NCI-H524 (cell line): Measurements from ENCODE around the gene HYAL3.
"Not testable (repeated sequence)": the region's sequence is repeated elsewhere in the genome, so short reads cannot be mapped to it uniquely, and the experiment has no call there.

Source experiments
- DNase-seq, 2 experiments: peaks; one replicate each; lab custom pipeline; 2025; lab: John Stamatoyannopoulos, UW

HYAL3 gene

DNA sequence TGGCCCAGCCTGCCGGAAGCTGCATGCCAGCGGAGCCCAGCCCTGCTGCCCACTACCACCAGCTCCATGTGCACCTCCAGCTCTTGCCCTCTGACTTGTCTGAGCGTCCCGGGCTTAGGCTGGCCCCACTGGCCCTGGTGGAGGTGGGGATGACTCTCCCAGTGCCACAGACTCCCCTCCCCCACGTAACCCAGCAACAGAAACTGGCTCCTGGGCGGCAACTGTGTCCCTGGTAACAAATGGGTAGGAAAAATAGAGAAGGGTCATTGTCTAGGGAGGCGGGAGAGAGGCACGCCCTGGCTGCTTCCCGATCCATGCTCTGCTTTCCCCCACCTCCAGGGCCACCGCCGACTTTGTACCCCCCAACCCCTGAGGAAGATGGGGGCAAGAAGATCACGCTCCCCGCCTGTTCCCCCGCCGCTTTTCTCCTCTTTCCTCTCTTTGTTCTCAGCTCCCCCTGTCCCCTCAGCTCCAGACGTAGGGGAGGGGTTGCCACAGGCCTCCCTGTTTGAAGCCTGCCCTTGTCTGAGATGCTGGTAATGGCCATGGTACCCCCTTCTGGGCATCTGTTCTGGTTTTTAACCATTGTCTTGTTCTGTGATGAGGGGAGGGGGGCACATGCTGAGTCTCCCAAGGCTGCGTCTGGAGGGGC lies 41.0 kb downstream of the HYAL3 start:
- DNase-seq = no peak

DNA sequence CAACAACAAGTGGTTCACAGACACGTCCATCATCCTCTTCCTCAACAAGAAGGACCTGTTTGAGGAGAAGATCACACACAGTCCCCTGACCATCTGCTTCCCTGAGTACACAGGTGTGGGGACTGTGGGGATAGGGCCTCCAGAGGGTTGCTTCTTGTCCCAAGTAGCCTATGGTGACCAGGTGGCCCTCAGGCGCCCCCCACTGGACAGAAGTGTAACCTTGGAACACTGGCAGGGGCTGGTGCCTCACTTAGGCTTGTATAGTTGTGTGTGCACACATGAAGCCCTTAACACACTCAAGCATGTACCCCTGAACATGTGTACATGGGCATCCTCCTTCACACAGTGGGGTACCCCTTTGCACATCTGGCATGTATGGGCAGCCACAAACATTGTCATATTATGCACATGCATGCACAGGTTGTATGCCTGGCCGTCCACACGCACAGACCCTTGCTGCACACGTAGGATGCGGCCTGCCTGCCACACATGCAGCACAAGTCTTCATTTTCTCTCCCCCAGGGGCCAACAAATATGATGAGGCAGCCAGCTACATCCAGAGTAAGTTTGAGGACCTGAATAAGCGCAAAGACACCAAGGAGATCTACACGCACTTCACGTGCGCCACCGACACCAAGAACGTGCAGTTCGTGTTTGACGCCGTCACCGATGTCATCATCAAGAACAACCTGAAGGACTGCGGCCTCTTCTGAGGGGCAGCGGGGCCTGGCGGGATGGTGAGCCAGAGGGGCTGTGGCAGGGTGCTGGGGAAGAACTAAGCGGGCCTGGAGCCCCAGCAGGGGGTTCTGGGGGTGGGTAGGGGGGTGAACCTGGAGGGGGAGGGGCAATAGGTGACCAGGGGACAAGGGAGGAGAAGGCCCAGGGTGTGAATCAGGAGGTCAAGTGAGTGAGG lies 42.0 kb downstream of the HYAL3 start:
- peak; percentile 39 to 64 for DNase-seq

DNA sequence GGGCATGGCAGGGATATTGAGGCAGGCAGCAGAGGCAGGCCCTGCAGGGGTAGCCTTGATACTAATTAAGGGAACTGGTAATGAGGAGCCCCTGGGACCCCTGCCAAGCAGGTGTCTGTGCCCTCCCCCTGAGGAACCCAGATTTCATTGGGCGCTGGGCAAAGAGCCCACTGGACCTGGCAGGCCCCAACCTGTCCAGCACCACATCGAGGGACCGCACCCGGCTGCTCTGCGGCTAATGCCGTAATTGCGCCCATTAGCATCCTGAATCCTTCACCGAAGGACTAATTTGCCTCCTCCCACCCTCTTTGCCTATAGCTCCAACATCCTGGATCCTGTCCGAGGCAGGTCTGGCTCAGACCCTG lies 44.0 kb downstream of the HYAL3 start:
- DNase-seq = no peak

DNA sequence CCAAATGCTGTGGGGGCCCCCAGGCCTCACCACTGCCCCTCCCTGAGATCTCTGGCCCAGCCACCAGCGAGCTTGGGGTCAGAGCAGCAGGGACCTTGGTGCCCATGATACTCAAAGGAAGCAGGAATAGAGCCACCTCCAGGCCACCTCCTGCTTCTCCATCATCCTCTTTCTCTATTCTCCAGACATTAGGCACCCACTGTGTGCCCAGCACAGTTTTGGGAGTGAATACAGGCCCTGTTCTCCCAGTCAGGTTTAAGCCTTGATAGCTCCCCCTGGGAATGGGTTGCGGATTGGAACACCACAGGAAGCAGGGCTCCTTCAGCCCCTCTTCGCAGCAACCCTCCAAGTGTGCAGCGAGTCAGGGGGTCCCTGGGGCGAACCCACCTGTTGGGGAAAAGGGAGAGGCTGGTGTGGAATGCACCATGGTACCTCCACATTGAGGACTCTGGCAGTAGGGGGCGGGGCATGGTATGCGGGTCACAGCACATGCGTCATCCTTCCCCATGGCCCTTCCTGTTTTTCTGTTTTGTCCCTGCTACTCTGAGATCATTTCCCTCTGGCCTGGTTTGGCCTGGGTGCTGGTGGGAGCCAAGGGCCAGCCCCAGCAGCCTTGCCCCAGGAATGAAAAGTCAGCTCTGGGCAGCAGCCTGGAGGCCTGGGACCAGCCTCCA lies 44.5 kb downstream of the HYAL3 start:
- no peak for DNase-seq

DNA sequence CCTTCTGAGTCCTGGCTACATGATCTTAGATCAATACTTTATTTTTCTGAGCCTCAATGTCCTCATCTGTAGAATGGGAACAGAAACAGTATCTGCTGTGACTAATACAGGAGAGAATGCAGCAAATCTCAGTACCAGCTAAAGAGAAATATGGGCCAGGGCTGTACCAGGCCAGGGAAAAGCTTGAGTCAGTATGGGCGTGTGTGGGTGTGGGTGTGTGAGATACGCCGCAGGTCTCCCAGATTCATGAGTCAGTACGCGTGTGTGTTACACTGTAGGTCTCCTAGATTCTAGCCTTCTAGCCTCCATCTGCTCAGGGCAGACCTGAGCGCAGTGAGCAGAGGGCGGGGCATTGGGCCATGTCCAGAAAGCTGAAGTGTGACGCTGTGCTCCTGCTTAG lies 48.0 kb downstream of the HYAL3 start:
- DNase-seq = no peak

DNA sequence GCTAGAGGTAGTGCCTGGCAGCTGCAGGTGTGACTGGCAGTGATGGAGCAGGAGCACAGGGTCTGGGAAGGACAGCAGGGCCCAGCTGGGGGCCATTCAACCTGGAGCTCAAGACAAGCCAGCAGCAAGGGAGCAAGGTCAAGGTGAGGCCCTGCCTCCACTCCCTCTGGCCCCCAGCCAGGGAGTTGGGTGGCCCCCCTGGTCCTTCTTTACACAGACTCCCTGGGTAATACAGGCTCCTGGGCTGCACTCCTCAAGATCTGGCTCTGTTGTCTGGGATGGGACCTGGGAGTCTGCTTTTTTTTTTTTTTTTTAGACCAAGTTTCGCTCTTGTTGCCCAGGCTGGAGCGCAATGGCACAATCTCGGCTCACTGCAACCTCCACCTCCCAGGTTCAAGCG lies 48.7 kb downstream of the HYAL3 start:
- DNase-seq = no peak

DNA sequence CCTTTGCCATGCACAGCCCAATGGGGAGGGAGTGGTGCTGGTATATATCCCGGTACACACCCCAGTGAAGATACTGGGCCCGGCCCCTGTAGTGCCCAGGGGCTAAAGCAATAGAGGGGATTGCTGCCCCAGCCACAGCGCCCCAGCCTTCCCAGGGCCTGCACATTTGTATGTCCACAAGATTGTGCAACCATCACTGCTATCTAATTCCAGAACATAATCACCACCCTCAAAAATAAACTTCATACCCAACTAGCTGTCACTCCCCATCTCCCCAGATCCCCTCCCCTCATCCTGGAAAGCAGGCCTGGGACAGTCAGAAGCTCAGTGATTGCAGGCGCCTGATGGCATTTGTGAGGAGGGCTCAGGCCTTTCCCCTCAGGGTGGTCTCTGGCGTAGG lies 49.7 kb downstream of the HYAL3 start:
- DNase-seq = no peak

DNA sequence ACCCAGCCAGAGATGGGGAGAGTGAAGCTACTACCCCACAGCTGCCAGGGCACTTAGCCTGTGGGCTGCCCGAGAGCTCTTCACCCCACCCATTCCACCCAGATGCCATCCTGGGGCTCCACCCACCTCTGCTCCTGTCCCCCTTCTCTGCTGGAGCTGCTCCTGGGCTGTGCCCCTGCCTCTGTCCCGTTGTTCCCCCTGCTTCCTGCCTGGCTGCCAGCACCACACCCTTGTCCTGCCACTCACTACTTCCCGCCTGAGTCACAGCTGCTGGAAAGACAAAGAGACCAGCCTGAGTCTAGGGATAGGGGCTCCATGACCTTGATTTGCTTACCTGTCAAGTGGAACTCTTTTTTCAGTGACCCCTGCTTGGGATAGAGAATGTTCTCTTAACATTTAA lies 50.8 kb downstream of the HYAL3 start:
- DNase-seq = no peak

DNA sequence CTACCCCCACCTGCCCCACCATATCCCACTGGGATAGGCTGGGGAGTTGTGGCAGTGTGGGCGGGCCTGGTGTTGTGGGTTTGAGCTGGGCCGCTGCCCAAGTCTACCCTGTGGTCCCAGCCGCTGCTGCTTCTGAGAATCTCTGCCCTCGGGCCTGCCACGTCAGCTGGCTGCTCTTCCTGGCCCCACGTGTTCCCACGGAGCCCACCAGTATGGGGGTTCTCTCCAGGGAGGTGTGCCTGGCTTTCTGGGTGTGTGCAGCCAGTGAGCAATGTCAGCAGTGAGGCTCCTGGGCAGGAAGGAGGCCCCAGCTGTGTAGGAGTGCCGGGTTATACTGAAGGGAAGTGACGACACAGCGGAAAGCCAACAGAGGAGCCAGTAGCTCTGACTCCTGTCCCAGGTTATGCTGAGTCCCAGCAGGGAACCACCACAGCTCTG lies 52.7 kb downstream of the HYAL3 start:
- DNase-seq = no peak

DNA sequence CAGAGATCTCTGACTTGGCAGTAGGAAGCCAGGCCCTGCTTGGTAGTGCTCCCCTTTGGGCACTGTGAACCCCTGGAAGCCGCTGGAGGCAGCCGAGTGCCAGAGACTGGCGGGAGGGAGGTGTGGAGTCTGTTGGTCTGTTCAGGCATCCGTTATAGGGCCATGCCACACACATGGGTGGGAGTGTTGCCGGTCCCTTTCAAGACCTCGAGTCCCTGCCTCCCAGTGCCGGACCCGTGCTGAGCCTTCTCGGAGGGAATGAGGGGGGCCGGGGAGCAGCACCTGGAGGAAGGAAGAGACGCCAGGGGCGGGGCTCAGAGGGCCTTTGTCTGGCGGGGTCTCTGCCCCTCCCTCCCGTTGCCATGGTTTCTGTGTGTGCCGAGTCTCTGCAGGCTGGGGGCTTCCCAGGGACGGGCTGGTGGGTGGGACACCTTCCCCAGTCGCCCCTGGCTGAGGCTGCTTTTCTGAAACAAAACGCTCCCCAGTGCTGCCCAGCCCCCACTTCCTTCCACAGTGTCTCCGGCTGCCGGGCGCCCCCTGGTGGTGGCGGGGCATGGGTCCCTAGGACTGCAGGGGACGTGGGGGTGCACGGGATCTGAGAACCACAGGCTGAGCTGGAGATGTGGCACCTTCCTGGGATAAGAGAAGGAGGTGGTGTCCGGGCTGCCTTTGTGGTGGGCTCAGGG lies 53.2 kb downstream of the HYAL3 start:
- DNase-seq = peak; percentile 35 to 63

DNA sequence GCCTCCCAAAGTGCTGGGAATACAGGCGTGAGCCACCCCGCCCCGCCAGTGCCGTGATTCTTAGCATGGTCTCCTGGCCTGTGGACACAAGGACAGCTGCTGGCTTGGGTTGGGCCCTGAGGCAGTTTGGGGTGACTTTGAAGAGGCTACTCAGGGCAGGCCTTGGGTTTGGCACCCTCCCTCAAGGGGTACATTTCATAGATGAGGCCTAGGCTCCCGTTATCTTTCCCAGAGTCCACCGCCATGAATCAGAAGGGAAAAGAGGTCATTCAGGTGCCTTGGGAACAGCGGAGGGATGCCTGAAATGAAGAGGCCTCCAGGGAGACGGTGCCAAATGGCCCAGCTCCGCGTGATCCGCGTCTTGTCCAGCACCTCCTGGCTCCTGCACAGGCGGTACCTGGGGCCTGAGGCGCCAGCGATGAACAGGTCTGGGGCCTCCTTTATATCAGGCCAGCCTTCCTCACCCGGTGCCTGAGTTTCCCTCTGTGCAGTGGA lies 53.9 kb downstream of the HYAL3 start:
- DNase-seq = no peak

DNA sequence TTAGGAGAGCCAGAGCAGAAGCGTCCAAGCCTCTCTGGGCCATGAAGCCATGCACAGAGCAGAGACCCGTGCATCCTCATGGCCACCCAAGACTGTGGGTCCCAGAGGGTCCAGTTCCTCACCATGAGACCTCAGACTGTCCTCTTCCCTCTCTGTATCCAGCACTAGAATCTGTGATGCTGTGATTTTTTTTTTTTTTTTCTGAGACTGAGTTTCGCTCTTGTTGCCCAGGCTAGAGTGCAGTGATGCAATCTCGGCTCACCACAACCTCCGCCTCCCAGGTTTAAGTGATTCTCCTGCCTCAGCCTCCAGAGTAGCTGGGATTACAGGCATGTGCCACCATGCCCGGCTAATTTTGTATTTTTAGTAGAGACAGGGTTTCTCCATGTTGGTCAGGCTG lies 54.4 kb downstream of the HYAL3 start:
- not testable (repeated sequence) for DNase-seq

DNA sequence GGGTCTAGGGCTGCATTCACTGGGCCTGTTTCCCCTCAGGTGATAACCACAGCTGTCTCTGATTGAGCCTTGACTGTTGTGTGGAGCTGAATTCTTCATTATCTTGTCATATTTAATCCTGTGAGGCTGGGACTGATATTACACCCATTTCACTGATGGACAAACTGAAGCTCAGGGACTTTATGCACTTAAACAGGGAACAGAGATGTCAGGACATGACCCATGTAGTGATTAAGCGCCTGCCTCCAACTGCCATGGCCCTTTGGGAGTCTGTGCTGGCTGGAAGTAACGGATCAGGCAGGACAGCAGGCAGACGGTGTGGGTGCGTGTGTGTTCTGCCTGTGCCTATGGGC lies 55.7 kb downstream of the HYAL3 start:
- DNase-seq = no peak

DNA sequence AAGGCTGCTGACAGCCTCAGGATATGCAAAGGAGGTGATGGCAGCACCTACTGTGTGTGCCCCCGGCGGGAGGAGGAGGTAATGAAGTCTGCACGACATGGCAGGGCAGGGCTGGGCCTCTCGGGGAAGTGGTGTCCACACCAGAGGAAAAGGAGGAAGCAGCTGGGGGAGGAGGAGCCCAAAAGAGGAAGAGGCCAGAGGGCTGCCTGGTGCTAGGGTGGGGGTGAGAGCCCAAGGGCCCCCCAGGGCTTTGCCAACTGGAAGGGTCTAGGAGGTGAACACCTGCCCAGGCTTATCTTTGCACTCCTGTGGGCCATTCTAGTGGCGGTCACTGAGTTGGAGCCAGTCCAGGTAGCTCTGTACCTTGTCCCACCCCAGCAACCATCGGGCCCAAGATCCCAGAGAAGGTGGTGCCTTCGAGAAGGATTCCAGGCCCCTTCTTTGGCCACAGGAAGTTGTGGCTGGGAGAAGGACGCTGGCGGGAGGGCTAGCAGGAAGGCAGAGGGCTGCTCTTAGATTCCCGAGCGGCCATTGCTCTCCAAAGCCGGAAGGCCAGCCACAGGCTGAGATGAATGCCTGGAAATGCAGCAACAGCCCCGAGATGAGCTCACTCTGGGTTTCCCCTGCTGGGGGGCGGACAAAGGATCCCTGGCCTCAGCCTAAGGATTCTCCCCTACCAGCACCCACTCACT lies 56.2 kb downstream of the HYAL3 start:
- DNase-seq = no peak
